Loucy (cell line): ENCODE data around the gene TEX14.
A peak's percentile ranks its signal among the peaks of the same experiment; 100 is the strongest.
"Not testable (repeated sequence)": the region's sequence is repeated elsewhere in the genome, so short reads cannot be mapped to it uniquely, and the experiment has no call there.

Experiments used
- H2AFZ ChIP-seq: fragments of 200-600 bp; sonication (generic); 2 replicates; pipeline ENCODE4 v1.6.0; 2016; ENCODE audit warnings: antibody characterized with exemption, mild to moderate bottlenecking, low read length, moderate library complexity
- H3F3A ChIP-seq: fragments of 200-600 bp; 2 replicates; pipeline ENCODE4 v1.6.0; 2016; ENCODE audit warnings: antibody characterized with exemption, low read depth, mild to moderate bottlenecking
- H3K27me3 ChIP-seq: fragments of 200-600 bp; sonication (generic); 2 replicates; pipeline ENCODE4 v1.6.1; 2014; ENCODE audit warnings: low read length, mild to moderate bottlenecking; ENCODE audit not compliant: insufficient read depth, poor library complexity, severe bottlenecking
- H3K36me3 ChIP-seq: fragments of 200-600 bp; sonication (generic); 2 replicates; pipeline ENCODE4 v1.6.1; 2016; ENCODE audit warnings: low read length; ENCODE audit not compliant: insufficient read depth
- H3K4me1 ChIP-seq: fragments of 200-600 bp; sonication (generic); 2 replicates; pipeline ENCODE4 v1.5.1; 2014; ENCODE audit warnings: low read length, mild to moderate bottlenecking; ENCODE audit not compliant: insufficient read depth, poor library complexity, severe bottlenecking
- H3K4me2 ChIP-seq: fragments of 200-600 bp; sonication (generic); 2 replicates; pipeline ENCODE4 v1.6.0; 2014; ENCODE audit warnings: antibody characterized with exemption, low read length, low read depth, mild to moderate bottlenecking; ENCODE audit not compliant: poor library complexity, severe bottlenecking
- H3K4me3 ChIP-seq: fragments of 200-600 bp; sonication (generic); 2 replicates; pipeline ENCODE4 v1.5.1; 2014; ENCODE audit warnings: low read length, mild to moderate bottlenecking, mixed read lengths; ENCODE audit not compliant: poor library complexity, severe bottlenecking
- H3K79me2 ChIP-seq: fragments of 200-600 bp; sonication (generic); 2 replicates; pipeline ENCODE4 v1.6.1; 2014; ENCODE audit warnings: low read length; ENCODE audit not compliant: insufficient read depth
- H3K9ac ChIP-seq: fragments of 200-600 bp; sonication (generic); 2 replicates; pipeline ENCODE4 v1.6.0; 2014; ENCODE audit warnings: mild to moderate bottlenecking, low read depth, low read length, moderate library complexity; ENCODE audit not compliant: poor library complexity, severe bottlenecking
- H3K9me2 ChIP-seq: fragments of 200-600 bp; sonication (generic); replicated peaks from 2 replicates; pipeline ENCODE4 v1.6.1; 2016; ENCODE audit warnings: low read depth, low read length, mixed read lengths
- H3K9me3 ChIP-seq: fragments of 200-600 bp; sonication (generic); 2 replicates; pipeline ENCODE4 v1.6.1; 2014; ENCODE audit warnings: mild to moderate bottlenecking, antibody characterized with exemption, low read length, low read depth; ENCODE audit not compliant: insufficient read depth
- H4K20me1 ChIP-seq: fragments of 200-600 bp; sonication (generic); 2 replicates; pipeline ENCODE4 v1.6.0; 2014; ENCODE audit warnings: antibody characterized with exemption, low read length, mild to moderate bottlenecking; ENCODE audit not compliant: insufficient read depth, poor library complexity, severe bottlenecking
- EZH2phosphoT487 ChIP-seq: fragments of 200-600 bp; IDR thresholded peaks from 2 replicates; pipeline ENCODE4 v1.6.1; 2018; ENCODE audit warnings: antibody characterized with exemption, mild to moderate bottlenecking, moderate library complexity, borderline replicate concordance
- TF ChIP-seq, protein P1 (sequence below): fragments of 200-600 bp; sonication (generic); conservative IDR thresholded peaks from 2 replicates; pipeline ENCODE4 v1.5.1; 2014; ENCODE audit warnings: mild to moderate bottlenecking, antibody characterized with exemption, low read length

TEX14 gene

DNA sequence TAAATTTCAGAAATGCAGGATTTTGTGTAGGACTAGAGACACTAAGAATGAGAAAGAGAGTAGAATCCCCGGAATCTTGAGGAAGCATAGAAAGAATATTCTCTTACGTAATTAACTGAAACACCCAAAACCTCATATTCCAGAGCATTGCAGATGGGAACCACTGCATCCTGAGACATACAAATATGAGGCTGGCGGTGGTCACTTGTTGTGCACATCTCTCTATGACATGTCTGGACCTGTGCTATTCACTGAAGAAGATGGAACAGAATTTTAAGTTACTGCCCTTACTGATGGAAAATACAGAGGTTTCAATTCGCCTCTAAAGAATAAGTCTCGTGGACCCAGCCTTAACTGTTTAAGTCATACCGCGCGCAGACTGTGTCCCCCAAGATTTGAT, 1.4 kb upstream of the TEX14 start:
- Histone ChIP-seq H3K27me3 (no peaks in the 10 kb centered on the region), H3K4me2 (peak overlapping the region; percentile 78), H3F3A (no peaks in the 10 kb centered on the region), H3K4me1 (peaks cover 31% of the 10 kb centered on the region), H3K9me3 (no peaks in the 10 kb centered on the region), H2AFZ (peak overlapping the region; percentile 98; the same call in 1 of the 2 replicates), H3K79me2 (peaks cover 35% of the 10 kb centered on the region), H3K9me2 (no peaks in the 10 kb centered on the region), H3K4me3 (peak overlapping the region; percentile 83), H3K36me3 (no peaks in the 10 kb centered on the region), H3K9ac (peak overlapping the region; percentile 94), H4K20me1 (peaks cover 5% of the 10 kb centered on the region)
- TF ChIP-seq, protein P1, sequence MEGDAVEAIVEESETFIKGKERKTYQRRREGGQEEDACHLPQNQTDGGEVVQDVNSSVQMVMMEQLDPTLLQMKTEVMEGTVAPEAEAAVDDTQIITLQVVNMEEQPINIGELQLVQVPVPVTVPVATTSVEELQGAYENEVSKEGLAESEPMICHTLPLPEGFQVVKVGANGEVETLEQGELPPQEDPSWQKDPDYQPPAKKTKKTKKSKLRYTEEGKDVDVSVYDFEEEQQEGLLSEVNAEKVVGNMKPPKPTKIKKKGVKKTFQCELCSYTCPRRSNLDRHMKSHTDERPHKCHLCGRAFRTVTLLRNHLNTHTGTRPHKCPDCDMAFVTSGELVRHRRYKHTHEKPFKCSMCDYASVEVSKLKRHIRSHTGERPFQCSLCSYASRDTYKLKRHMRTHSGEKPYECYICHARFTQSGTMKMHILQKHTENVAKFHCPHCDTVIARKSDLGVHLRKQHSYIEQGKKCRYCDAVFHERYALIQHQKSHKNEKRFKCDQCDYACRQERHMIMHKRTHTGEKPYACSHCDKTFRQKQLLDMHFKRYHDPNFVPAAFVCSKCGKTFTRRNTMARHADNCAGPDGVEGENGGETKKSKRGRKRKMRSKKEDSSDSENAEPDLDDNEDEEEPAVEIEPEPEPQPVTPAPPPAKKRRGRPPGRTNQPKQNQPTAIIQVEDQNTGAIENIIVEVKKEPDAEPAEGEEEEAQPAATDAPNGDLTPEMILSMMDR = no peak
- TF ChIP-seq EZH2phosphoT487 = no peak

DNA sequence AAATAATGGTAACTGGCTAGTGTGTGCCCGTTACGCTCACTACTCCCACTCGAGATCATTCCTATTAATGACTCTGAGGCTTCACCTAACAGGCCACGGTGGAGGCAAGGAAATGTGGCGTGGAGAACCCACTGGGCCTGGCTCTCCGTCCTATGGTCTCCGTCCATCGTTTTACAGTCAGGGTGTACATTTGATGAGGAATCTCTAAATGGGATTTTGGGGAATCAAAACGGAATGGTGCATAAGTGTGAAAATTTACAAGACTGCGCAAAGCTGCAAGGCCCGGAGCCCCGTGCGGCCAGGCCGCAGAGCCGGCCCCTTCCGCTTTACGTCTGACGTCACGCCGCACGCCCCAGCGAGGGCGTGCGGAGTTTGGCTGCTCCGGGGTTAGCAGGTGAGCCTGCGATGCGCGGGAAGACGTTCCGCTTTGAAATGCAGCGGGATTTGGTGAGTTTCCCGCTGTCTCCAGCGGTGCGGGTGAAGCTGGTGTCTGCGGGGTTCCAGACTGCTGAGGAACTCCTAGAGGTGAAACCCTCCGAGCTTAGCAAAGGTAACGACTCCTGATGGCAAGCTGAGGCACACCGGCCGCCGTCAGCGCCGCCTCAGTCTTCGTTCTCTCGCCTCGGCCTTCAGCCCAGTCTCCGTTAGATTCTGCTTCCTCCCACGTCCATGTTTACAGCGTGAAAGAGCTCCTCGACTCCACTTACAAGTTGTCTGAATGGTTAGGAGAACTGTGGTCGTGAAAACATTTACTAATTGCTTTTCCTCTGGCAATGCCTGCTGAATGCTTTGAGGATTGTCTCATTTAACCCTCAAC, 602 bp upstream of the TEX14 start, which contains the start of gene RAD51C:
RAD51C (plus strand) TSS at position 364 of the 817 bp plus-strand sequence; CDS start at position 406, 42 bp downstream.
- H3K4me2 ChIP-seq = peak within 1 kb of the TSS; percentile 78
- H3K27me3 ChIP-seq = peaks cover 4% of the 10 kb centered on the region
- H3K9ac ChIP-seq = peak within 1 kb of the TSS; percentile 94
- peak within 1 kb of the TSS; percentile 98 for H2AFZ ChIP-seq
- H3F3A ChIP-seq = no peaks in the 10 kb centered on the region
- TF ChIP-seq, protein P1 = no peak
- TF ChIP-seq EZH2phosphoT487 = no peak
- H4K20me1 ChIP-seq = peaks cover 5% of the 10 kb centered on the region
- no peaks in the 10 kb centered on the region for H3K36me3 ChIP-seq
- no peaks in the 10 kb centered on the region for H3K9me2 ChIP-seq
- H3K4me1 ChIP-seq = peaks cover 31% of the 10 kb centered on the region
- H3K4me3 ChIP-seq = peak within 1 kb of the TSS; percentile 83
- no peaks in the 10 kb centered on the region for H3K9me3 ChIP-seq
- H3K79me2 ChIP-seq = peaks cover 35% of the 10 kb centered on the region

DNA sequence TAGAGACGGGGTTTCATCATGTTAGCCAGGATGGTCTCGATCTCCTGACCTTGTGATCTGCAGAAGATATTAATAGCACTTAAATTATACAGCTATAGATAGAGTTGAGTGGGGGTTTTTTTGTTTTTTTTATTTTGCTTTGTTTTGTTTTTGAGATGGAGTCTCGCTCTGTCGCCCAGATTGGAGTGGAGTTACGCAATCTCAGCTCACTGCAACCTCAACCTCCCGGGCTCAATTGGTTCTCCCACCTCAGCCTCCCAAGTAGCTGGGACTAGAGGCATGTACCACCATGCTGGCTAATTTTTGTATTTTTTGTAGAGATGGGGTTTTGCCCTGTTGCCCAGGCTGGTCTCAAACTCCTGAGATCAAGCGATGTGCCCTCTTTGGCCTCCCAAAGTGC, 1.8 kb downstream of the TEX14 start:
- H3K9me2 ChIP-seq, H2AFZ ChIP-seq, H3K4me3 ChIP-seq, H3K9me3 ChIP-seq, H3K36me3 ChIP-seq, H4K20me1 ChIP-seq, H3K27me3 ChIP-seq, H3K9ac ChIP-seq, H3K4me2 ChIP-seq, H3F3A ChIP-seq: not testable (repeated sequence)
- H3K79me2 ChIP-seq = peaks cover 26% of the 10 kb centered on the region
- peaks cover 27% of the 10 kb centered on the region for H3K4me1 ChIP-seq
